Measurements from ENCODE around the gene GATAD2B. TPM values are rescaled to one million over a fixed set of nuclear protein-coding genes. Genes with fewer than 3 reads are reported as not detected.
"Not testable (repeated sequence)": the region's sequence is repeated elsewhere in the genome, so short reads cannot be mapped to it uniquely, and the experiment has no call there.

The GATAD2B gene
- polyA plus RNA-seq, 1 experiment, result 3.6 TPM

DNA sequence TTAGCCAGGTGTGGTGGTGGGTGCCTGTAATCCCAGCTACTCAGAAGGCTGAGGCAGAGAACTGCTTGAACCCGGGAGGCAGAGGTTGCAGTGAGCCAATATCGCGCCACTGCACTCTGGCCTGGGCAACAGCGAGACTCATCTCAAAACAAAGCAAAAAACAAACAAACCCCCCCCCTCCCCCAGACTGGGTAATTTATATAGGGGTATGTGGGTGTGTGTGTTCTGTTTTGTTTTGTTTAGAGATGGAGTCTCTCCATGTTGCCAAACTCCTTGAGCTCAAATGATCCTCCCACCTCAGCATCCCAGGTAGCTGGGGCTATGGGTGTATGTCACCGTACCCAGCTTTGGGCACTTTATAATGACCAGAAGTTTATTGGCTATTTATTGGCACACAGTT lies 74.0 kb downstream of the GATAD2B start:
- ChIA-PET POLR2A (no interaction called here), CTCF (no interaction called here)
- H3K4me3 ChIP-seq (ENCODE audit: low read depth, low read length), result no peak overlapping the region
- TF ChIP-seq, protein P1, sequence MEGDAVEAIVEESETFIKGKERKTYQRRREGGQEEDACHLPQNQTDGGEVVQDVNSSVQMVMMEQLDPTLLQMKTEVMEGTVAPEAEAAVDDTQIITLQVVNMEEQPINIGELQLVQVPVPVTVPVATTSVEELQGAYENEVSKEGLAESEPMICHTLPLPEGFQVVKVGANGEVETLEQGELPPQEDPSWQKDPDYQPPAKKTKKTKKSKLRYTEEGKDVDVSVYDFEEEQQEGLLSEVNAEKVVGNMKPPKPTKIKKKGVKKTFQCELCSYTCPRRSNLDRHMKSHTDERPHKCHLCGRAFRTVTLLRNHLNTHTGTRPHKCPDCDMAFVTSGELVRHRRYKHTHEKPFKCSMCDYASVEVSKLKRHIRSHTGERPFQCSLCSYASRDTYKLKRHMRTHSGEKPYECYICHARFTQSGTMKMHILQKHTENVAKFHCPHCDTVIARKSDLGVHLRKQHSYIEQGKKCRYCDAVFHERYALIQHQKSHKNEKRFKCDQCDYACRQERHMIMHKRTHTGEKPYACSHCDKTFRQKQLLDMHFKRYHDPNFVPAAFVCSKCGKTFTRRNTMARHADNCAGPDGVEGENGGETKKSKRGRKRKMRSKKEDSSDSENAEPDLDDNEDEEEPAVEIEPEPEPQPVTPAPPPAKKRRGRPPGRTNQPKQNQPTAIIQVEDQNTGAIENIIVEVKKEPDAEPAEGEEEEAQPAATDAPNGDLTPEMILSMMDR (IDR thresholded peaks at IDR 0.05; ENCODE audit: insufficient read depth, low read depth, low read length), result no peak
- no peaks in the 10 kb centered on the region for H3K27me3 ChIP-seq (ENCODE audit: control insufficient read depth, insufficient read depth, low read length)
- H3K36me3 ChIP-seq (ENCODE audit: control insufficient read depth, insufficient read depth, low read length), result no peaks in the 10 kb centered on the region; the same call in 1 of the 2 replicates
- DNase-seq (ENCODE audit: low read depth), result no peak

DNA sequence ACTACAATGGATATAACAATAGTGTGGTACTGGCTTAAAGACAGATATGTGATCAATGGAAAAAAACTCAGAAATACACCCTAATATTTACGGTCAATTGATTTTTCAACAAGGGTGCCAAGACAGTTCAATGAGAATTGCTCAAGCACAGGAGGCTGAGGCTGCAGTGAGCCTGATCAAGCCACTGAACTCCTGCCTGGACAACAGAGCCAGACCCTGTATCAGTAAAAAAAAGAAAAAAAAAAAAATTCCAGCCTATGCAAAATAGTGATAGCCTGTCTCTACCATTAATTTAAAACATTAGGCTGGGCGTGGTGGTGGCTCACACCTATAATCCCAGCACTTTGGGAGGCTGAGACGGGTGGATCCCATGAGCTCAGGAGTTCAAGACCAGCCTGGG lies 77.6 kb downstream of the GATAD2B start:
- Histone ChIP-seq H3K4me3 (ENCODE audit: low read depth, low read length) (no peak overlapping the region), H3K36me3 (ENCODE audit: control insufficient read depth, insufficient read depth, low read length) (no peaks in the 10 kb centered on the region), H3K27me3 (ENCODE audit: control insufficient read depth, insufficient read depth, low read length) (no peaks in the 10 kb centered on the region)
- ChIA-PET CTCF (interaction anchor here (0.7 kb wide), 1 partner anchor 21 kb away, joined by 3 read pairs; no protein-coding TSS in a partner anchor), POLR2A (no interaction called here)
- TF ChIP-seq, protein P1 (IDR thresholded peaks at IDR 0.05; ENCODE audit: insufficient read depth, low read depth, low read length), result no peak
- DNase-seq (ENCODE audit: low read depth), result no peak

DNA sequence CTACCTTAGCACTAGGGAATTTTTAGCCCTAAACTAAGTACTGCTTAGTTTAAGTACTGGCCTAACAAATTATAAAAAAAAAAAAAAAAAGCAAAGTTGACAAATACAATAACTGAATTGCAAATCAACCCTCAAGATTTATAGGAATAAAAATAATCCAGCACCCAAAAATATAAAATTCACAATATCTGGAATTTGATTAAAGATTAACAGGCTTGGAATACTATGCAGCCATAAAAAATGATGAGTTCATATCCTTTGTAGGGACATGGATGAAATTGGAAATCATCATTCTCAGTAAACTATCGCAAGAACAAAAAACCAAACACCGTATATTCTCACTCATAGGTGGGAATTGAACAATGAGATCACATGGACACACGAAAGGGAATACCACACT lies 78.4 kb downstream of the GATAD2B start:
- H3K27me3 ChIP-seq (ENCODE audit: control insufficient read depth, insufficient read depth, low read length); CTCF ChIA-PET; H3K4me3 ChIP-seq (ENCODE audit: low read depth, low read length); DNase-seq (ENCODE audit: low read depth); H3K36me3 ChIP-seq (ENCODE audit: control insufficient read depth, insufficient read depth, low read length): not testable (repeated sequence)
- POLR2A ChIA-PET, result interaction anchor here (0.6 kb wide), 1 partner anchor 11 kb away, joined by 3 read pairs; no protein-coding TSS in a partner anchor

DNA sequence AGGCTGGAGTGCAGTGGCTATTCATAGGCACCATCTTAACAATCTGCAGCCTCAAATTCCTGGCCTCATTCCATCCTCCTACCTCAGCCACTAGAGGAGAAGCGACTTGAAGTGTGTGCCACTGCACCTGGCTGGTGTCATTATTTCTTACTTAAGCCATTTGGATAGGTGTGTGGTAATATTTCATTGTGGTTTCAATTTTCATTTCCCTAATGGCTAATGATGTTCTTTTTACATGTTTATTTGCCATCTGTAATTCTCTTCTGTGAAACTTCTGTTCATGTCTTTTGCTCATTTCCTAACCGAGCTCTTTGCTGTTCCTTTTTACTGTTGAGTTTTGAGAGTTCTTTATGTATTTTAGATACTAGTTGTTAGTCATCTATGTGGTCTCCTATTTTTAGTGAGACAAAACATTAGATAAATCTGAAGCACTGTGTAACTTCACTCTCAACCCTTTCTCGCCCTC lies 80.7 kb downstream of the GATAD2B start:
- Histone ChIP-seq H3K4me3 (ENCODE audit: low read depth, low read length) (no peak overlapping the region), H3K36me3 (ENCODE audit: control insufficient read depth, insufficient read depth, low read length) (no peaks in the 10 kb centered on the region), H3K27me3 (ENCODE audit: control insufficient read depth, insufficient read depth, low read length) (no peaks in the 10 kb centered on the region)
- ChIA-PET POLR2A (no interaction called here), CTCF (no interaction called here)
- DNase-seq (ENCODE audit: low read depth), result no peak
- TF ChIP-seq, protein P1 (IDR thresholded peaks at IDR 0.05; ENCODE audit: insufficient read depth, low read depth, low read length), result no peak

DNA sequence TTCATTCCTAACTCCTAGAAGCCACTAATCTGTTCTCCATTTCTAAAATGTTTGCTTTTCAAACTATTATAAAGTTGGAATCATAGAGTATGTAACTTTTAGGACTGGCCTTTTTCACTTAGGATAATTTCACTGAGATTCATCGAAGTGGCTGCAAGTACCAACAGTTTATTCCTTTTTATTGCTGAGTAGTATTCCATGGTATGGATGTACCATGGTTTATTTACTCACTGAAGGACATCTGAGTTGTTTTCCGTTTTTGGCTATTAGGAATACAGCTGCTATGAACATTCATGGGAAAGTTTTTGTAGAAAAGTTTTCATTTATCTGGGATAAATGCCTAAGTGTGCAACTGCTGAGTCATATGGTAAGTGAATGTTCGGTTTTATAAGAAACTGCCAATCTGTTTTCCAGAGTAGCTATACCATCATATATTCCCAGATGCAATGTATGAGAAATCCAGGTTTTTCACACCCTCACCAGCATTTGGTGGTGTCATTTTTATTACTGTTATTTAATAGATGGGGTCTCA lies 81.2 kb downstream of the GATAD2B start:
- TF ChIP-seq, protein P1 (IDR thresholded peaks at IDR 0.05; ENCODE audit: insufficient read depth, low read depth, low read length), result no peak
- ChIA-PET CTCF (interaction anchor here (0.6 kb wide), 1 partner anchor 138 kb away, joined by 3 read pairs; no protein-coding TSS in a partner anchor), POLR2A (no interaction called here)

DNA sequence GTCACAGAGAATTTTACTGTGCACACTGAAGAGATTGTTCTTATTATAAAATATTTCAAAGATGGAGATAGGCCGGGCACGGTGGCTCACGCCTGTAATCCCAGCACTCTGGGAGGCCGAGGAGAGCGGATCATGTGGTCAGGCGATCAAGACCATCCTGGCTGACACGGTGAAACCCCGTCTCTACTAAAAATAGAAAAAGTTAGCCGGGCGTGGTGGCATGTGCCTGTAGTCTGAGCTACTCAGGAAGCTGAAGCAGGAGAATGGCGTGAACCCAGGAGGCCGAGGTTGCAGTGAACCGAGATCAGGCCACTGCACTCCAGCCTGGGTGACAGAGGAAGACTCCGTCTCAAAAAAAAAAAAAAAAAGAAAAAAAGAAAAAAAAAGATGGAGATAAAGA lies 82.0 kb downstream of the GATAD2B start:
- H3K27me3 ChIP-seq (ENCODE audit: control insufficient read depth, insufficient read depth, low read length); H3K36me3 ChIP-seq (ENCODE audit: control insufficient read depth, insufficient read depth, low read length); DNase-seq (ENCODE audit: low read depth); H3K4me3 ChIP-seq (ENCODE audit: low read depth, low read length); POLR2A ChIA-PET: not testable (repeated sequence)
- CTCF ChIA-PET, result interaction anchor here (0.6 kb wide), 1 partner anchor 137 kb away, joined by 3 read pairs; no protein-coding TSS in a partner anchor

More for the DNA sequence above, 81.2 kb downstream of the GATAD2B start:
- Histone ChIP-seq H3K27me3 (ENCODE audit: control insufficient read depth, insufficient read depth, low read length) (no peaks in the 10 kb centered on the region), H3K4me3 (ENCODE audit: low read depth, low read length) (no peak overlapping the region), H3K36me3 (ENCODE audit: control insufficient read depth, insufficient read depth, low read length) (no peaks in the 10 kb centered on the region)
- DNase-seq (ENCODE audit: low read depth), result no peak

DNA sequence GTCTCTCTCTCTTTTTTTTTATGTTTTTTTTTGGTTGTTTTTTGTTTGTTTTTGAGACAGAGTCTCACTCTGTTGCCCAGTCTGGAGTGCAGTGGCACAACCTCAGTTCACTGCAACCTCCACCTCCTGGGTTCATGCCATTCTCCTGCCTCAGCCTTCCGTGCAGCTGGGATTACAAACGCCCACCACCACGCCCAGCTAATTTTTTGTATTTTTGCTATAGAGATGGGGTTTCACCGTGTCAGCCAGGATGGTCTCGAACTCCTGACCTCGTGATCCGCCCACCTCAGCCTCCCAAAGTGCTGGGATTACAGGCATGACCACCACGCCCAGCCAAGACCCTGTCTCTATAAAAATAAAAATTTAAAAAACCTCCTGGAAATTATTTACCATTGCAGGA lies 88.8 kb downstream of the GATAD2B start:
- POLR2A ChIA-PET; H3K4me3 ChIP-seq (ENCODE audit: low read depth, low read length); H3K36me3 ChIP-seq (ENCODE audit: control insufficient read depth, insufficient read depth, low read length); H3K27me3 ChIP-seq (ENCODE audit: control insufficient read depth, insufficient read depth, low read length); DNase-seq (ENCODE audit: low read depth): not testable (repeated sequence)
- CTCF ChIA-PET, result interaction anchor here (1.7 to 2.1 kb wide), 2 partner anchors 8 to 113 kb away, joined by 4 to 5 read pairs; no protein-coding TSS in a partner anchor

All from BJ (cell line).